Measurements from ENCODE around the gene WDR35.
"Not testable (repeated sequence)": the region's sequence is repeated elsewhere in the genome, so short reads cannot be mapped to it uniquely, and the experiment has no call there.

Gene WDR35

DNA sequence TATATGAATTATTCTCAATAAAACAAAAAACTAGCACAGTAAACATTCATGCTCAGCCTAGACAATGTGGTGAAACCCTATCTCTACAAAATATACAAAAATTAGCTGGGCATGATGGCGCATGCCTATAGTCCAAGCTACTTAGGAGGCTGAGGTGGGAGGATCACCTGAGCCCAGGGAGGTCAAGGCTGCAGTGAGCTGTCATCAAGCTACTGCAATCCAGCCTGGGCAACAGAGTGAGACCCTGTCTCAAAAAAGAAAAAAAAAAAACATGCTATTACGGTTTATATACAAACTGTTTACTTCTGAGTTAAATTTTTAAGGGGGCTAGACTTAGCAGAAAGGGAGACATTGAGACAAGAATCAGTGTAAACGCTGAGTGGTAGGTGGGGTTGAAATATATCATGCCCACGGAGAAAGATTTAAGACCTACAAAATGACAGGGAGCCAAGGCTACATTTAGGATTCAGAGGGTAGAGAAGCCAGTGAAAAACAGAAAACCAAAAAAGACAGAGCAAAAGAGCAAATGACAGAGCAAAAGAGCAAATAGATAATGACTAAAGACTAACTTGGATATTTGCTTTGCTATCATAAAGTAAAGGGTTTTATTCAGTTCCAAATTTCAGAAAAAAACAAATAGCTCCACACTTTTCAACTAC lies 95.6 kb downstream of the WDR35 start:
- DNase-seq (ENCODE audit: low read depth, low spot score), result no peak

DNA sequence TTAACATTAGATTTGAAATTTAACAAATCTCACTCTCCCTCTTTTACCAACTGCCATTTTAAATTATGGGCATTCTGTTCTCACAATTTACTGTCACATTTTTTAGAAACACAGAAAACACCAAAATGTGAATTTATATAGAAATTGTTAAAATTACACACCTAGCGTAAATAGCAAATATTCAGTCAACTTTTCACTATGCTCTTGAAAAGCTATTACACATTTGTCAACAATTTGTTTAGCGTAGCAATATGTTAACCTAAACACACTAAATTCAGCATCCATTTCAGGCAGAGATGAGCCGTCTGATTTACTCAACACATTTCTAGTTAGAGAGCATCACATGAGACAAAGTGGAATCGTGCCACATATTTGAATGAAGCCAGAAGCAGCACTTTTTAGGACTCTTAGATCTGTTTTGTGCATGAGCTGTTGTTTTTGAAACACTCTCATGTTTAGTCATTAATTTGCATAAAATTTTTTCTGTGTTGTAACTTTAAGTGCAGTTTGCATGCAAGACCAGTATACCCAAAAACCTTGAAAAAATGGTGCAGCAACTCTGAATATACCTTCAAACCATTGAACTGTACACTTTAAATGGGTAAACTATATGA lies 96.3 kb downstream of the WDR35 start:
- no peak for DNase-seq (ENCODE audit: low read depth, low spot score)

DNA sequence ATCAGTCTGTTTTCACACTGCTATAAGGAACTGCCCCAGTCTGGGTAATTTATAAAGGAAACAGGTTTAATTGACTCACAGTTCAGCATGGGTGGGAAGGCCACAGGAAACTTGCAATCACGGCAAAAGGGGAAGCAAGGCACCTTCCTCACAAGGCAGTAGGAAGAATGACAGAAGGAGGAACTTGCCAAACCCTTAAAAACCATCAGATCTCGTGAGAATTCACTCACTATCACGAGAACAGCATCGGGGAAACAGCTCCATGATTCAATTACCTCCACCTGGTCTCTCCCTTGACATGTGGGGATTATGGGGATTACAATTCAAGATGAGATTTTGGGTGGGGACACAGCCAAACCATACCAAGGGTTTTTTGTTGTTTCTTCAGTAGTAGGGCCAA lies 97.9 kb downstream of the WDR35 start:
- DNase-seq (ENCODE audit: low read depth, low spot score), result not testable (repeated sequence)

DNA sequence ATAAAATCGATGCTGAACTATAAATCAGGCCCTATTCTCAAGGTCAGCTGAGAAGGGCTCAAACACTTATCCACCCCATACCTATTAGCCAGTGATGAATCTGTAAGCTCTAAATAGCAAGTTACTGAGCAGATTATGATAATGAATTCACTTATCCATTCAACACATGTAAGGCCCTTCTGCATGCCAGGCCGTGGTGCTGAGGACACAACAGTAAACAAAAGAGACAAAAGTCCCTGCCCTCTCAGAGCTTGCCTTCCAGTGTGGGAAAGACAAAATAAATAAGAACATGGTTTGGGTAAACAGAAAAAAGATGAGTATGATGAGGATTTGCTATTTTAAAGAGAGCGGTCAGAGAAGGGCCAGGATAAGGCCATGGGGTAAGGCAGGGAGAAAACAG lies 99.8 kb downstream of the WDR35 start:
- DNase-seq (ENCODE audit: low read depth, low spot score), result no peak

DNA sequence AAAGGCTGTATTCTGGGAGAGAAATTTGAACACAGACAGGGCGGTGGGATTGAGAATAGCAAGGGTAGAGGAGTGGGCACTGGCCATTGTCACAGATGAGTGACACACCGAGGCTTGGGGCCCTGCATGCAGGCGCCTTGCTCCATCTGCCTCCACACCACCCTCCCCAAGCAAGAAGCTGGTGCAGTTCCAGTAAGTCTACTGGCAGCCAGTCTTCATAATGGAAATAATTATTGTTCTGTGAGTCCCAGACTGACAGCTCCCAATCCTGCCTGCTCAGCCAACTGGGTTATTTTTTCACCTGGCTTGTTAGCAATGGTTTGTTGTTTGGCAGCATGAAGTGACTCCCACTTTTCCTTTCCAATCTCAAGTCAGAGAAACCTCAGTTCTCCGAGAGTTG lies 101.1 kb downstream of the WDR35 start:
- DNase-seq (ENCODE audit: low read depth, low spot score), result no peak

DNA sequence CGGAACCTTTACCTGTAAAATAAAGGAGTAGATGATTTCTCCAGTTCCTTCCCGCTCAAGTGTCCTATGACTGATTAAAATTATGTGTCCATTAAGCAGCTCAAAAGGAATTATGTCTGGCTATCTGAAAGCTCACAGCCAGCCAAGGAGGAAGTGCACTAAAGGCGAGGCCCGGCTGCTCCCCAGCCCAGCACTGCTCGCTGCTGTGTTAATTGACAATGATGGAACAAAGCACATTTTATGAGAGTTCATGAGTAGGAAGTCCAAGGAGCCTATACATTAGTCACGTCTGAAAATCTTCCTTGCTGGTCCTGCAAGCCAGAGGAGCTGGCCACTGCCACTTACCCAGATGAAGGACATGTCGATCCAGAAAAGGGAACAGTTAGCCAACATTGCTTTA lies 102.4 kb downstream of the WDR35 start:
- DNase-seq (ENCODE audit: low read depth, low spot score), result no peak

DNA sequence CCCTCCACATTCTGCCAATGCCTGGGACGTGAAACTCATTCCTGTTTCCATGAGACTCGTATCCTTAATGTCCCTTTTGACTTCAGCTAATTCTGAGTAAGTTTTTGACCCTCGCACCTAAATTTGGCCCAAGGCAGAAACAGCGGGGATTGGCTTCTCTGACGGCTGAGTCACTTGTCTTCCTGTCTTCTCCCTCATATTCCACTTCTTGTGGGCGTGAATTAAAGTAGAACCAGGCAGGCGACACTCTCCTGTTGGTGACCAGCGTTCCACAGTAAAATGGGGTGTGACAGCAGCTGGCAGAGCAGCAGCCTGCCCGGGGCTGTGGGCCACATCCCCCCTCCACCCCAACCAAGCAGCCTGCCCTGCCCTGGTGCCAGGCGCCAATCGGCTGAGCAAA lies 103.6 kb downstream of the WDR35 start:
- no peak for DNase-seq (ENCODE audit: low read depth, low spot score)

DNA sequence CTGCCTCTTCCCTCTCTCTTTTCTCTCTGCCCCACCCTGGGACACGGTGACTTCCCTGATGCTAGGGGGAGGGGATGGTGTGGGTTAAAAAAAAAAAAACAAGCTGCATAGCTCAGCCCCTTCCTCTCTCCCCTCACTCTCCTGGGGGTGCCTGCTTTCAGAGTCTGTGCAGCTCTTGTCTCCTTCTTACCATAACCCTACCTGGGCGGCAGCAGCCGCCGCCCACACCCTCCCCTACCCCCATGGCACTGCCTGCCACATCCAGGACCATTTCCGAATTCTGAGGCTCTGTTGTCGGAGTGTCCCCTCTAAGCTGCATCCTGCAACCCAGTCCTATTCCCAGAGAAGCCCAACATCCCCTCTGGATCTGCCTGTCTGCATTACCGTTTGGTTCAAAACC lies 104.1 kb downstream of the WDR35 start:
- DNase-seq (ENCODE audit: low read depth, low spot score), result no peak

DNA sequence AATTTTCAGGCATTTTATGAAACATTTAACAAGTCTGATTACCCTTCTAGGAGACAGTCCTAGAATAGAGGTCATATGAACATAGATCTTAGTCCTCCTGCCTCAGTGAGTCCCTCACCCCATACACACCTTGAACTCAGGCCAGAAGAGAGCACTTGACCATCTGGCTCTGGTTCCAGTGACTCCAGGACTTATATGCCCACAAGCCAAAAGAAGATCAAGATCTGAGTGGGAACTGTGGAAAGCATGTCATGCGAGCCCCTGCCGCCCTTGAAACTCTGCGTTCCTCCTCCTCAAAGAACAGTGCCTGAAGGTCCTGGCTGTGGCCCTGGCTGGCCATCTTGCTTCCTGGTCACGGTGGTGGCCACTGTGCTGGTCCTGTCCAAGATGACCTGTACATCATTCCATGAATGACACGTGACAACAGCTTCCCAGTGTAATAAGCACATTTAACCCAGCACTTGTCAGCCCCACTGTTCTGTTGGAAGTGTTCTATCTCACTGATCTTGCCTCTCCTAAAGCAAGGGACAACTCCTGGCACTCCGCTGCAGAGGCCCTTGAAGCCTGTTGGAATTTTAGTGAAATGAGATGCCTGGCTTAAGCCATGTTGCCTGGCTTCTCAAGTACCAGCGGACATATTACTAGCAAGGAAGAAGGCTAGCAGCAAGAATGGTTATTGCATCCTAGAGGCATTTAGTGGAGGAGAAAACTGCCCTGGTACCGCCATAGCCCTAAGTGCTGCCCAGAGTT lies 105.8 kb downstream of the WDR35 start:
- no peak for DNase-seq (ENCODE audit: low read depth, low spot score)

DNA sequence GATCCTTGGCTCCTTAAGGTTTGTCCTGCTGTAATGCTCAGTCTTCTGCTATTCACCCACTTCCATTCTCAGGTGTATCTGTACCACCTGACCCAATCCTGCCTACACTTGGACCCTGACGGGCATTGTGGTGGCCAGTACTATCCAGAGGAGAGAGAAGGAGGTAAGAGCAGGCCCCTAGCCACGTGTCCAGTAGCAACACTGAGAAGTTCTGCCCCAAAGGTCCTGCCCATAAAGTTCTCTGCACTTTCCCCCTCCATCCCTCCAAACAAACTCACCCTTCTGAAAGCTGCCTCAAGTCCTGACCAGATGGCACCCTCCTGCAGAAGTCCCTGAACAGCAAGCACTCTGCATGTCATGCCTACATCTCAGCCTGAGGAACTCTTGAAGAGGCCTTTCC lies 106.4 kb downstream of the WDR35 start:
- no peak for DNase-seq (ENCODE audit: low read depth, low spot score)

DNA sequence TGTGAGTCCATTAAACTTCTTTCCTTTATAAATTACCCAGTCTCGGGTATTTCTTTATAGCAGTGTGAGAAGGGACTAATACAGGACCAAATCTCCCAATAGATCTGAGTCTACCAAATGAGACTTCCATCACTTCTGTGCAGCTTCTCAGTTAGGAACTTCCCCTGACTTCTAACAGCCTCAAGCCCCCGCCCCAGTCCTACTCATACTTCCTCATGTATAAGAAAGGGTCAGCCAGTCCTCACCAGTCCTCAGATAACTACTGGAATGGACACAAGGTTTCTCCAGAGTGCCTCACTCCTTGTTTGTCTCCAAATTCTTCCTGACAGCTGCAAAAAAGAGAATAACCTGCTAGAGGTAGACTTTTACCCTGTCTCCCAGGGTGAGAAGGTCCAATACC lies 107.6 kb downstream of the WDR35 start:
- DNase-seq (ENCODE audit: low read depth, low spot score), result no peak

DNA sequence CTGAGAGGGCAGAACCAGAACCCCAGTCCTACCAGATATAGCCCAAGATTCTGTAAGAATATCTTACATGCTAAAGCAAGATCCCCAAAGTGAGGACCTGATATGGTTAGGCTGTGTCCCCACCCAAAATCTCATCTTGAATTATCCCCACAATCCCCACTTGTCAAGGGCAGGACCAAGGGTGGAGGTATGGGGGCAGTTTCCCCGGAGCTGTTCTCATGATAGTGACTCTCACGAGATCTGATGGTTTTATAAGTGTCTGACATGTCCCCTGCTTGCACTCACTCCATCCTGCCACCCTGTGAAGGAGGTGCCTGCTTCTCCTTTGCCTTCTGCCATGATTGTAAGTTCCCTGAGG lies 108.0 kb downstream of the WDR35 start:
- no peak for DNase-seq (ENCODE audit: low read depth, low spot score)

DNA sequence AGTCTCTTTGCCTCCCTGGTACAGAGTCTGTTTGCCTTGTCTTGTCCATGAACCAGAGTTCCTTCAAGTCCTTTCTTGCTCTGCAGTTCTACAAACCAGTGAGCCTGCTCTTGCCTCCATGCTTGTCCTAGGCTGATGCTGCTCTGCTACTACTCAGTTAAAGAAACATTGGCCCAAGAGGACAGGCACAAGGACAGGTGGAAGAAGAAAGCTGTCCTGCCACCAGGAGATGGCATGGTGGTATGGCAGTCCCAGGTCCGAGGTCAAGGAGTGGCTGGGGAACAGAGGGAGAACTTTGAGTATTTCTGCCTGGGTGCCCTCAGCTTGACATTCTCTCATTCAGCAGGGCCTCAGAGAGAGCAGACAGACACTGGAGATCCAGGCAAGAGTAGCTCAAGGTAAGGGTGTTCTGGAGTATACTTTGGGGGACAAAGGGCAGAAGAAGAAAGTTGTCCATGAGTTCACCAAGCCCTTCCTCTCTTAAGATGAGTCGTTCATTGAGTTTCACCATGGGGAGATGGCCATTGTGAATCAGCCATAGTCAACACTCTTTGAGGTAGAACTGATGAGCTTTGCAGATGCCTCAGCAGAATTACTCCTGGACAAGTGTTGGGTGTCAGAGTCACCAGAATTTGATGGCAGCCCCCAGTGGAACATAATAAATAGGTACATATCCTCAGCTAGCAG lies 108.5 kb downstream of the WDR35 start:
- DNase-seq (ENCODE audit: low read depth, low spot score), result no peak

DNA sequence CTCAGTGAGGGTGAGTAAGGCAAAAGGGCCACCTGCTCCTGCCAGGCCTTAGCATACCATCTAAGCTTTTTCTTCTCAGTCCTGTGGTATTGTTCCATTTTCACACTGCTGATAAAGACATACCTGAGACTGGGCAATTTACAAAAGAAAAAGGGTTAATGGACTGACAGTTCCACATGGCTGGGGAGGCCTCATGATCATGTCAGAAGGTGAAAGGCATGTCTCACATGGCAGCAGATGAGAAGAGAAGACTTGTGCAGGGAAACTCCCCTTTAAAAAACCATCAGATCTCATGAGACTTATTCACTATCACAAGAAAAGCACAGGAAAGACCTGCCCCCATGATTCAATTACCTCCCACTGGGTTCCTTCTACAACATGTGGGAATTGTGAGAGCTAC lies 109.7 kb downstream of the WDR35 start:
- DNase-seq (ENCODE audit: low read depth, low spot score), result not testable (repeated sequence)

DNA sequence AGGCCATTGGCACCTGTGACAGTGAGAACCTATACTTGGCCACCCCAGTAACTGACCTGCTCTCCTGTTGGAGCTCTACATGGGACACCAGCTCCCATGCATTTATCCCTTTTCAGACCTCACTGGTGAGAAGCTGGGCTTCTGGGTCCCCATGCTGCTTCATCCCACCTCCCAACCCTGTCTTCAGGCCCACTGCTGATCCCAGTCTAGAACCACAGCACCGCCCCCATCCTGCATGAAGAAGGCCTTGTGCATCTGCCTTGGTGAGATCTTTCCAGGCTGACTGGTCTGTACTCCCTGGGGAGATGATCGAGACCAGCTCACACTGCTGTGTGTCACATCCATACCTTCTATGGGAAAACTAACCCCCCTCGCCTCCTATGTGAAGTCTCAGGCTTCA lies 110.8 kb downstream of the WDR35 start:
- no peak for DNase-seq (ENCODE audit: low read depth, low spot score)

DNA sequence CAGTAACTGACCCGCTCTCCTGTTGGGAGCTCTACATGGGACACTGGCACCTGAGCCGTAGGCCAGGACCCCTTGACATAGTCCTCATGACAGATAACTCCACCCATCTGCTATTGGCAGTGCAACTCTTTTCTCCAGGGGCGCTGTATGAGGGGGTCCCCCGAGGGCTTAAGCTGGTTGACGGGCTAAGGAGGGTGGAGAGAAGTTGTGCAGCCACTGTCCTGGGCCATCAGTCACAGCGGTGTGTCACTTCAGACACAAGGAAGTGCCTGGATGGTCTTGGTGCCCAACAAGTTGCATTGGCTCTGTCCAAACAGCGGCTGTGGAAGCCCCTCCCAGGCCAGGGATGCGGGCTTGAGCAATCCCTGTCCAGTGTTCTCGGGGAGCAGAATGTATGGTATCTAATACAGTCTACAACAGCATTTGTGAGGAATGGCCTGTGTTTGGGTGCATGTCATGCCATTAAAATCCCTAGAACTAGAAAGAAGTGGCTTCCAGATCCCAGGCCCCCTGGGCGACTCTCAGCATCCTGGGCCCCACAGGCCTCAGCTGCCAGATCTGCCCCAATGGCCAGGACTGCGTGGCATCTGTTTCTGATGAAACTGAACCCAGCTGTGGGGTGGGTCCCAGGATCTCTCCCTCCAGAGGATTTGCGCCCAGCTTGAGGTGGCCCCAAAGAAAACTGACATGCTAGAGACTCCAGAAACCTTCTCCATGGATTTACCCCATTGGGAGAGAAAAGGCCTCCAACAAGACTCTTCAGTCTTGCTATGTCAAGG lies 111.4 kb downstream of the WDR35 start:
- no peak for DNase-seq (ENCODE audit: low read depth, low spot score)

DNA sequence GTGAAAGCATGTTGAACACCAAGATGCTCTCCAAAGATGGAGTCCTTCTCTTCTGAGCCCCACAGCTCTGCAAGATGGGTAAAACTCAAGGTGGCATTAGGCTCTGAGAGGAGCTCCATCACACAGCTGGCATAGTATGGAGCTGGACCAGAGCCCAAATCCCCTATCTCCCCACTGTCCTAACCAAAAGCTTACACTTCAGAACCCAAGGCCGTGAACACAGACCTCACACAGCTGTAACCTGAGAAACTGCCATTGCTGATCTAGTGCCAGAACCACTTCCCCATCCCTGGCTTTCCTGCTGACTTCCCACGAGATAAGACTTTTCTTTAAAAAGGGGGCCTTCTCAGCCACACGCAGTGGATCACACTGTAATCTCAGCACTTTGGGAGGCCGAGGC lies 113.2 kb downstream of the WDR35 start:
- no peak for DNase-seq (ENCODE audit: low read depth, low spot score)

DNA sequence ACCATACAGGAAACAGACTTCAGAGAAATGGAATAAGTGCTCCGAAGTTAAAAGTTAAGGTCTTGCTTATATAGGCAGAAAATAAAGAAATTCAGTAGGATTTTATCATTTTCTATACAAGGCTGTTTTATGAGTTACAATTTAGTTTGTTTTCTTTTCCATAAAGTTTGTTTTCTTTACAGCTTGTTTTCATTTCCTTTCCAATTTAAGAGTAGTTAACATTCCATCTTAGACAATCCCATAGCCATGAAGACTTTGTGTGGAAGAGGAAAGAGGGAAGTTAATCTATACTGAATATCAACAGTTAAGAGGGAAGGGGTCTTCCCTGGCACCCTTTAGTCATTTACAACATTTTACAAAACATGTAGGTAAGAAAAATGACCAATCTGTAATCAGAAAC lies 114.6 kb downstream of the WDR35 start:
- DNase-seq (ENCODE audit: low read depth, low spot score), result no peak

DNA sequence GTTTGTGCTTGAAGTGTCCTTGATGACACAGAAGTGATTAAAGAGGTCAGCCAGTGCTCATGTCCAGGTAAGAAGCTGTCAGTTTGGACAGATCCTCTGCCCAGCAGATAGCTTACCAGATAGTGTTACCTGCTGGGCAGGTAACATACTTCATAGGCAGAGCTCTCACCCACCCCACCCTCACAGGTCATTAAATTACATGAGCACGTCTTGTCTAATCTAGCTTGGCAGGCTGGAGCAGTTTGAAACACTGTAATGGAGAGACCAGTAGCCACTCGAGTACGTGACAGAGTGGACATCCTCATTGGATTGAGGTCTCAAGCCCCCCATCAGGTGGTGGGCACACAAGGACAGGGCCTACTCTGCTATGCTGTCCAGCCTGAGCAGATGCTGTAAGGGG lies 115.2 kb downstream of the WDR35 start:
- no peak for DNase-seq (ENCODE audit: low read depth, low spot score)

DNA sequence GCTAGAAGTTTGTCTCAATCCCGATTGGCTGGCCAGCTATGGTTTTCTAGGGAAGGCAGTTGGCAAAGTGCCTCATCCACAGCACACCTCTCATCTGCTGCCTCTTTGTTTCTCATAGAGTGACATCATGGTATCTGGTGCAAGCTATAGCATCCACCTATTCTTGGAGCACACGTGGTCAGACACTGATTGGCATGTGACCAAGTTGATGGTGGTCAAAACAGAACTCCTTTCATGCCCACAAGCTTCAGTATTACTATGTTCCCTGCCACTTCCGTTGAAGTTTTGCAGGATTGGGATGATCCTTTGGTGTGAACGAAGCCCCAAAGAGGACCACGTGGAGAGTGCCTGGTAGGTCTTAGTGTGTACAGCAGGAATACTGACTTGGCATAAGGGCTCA lies 116.9 kb downstream of the WDR35 start:
- DNase-seq (ENCODE audit: low read depth, low spot score), result no peak

DNA sequence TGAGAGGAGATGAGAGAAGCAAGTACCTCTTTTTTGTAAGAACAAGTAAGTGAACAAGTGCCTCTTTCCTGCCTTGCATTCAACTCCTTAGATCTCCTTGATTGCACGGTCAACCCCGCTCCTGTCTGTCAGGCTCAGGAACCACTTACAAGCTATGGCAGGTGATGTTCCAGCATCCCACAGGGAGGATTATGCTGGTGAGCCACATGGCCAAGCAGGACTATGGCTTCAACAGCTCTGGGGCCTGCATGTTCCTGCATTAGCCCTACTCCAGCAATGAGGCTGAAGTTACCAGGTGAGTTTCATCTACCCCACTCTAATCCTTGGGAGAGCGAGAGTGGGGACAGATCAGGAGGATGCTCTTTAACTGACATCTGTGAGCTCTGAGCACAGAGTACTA lies 117.6 kb downstream of the WDR35 start:
- DNase-seq (ENCODE audit: low read depth, low spot score), result no peak

DNA sequence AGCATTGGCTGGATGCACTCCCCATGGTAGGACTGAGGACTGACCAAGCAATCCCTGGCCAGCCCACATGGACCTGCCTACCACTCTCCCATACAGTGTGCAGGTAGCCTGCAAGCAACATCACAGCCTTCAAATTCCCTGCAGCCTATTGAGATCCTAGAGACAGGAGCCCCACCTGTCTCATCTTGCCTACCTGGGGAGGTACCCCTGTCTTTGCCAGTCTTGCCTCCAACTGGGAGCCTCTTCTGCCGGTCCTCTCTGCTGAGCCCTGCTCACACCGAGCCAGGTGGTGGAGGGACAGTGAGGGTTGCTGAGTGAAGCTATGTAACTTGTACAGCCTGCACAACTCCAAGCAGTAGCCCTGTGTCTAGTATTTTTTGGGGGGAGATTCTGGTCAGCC lies 118.1 kb downstream of the WDR35 start:
- no peak for DNase-seq (ENCODE audit: low read depth, low spot score)

Measured in smooth muscle cell of the brain vasculature (primary cell).